NT2/D1 (cell line): ENCODE results near the gene ERMP1.

Experiments
- DNase-seq: peaks from one replicate; pipeline ENCODE4 v3.0.0-alpha.2; 2011; ENCODE audit warnings: low read depth, low spot score
- H3K27me3 ChIP-seq: 2 replicates; pipeline ENCODE4 v1.6.0; 2011; ENCODE audit warnings: mild to moderate bottlenecking; ENCODE audit not compliant: insufficient read length, insufficient read depth
- H3K36me3 ChIP-seq: 2 replicates; pipeline ENCODE4 v1.6.1; 2011; ENCODE audit warnings: mild to moderate bottlenecking, low read length, mixed read lengths; ENCODE audit not compliant: insufficient read depth, insufficient read length
- H3K4me1 ChIP-seq: 2 replicates; pipeline ENCODE4 v1.5.1; 2011; ENCODE audit not compliant: insufficient read depth, insufficient read length
- H3K4me3 ChIP-seq: 2 replicates; pipeline ENCODE4 v1.5.1; 2011; ENCODE audit warnings: low read depth; ENCODE audit not compliant: insufficient read length
- H3K9ac ChIP-seq: 2 replicates; pipeline ENCODE4 v1.6.0; 2011; ENCODE audit warnings: low read depth; ENCODE audit not compliant: insufficient read length
- H3K9me3 ChIP-seq: 2 replicates; pipeline ENCODE4 v1.5.1; 2011; ENCODE audit warnings: mild to moderate bottlenecking, low read length; ENCODE audit not compliant: insufficient read depth
- SUZ12 ChIP-seq: IDR thresholded peaks from 2 replicates; pipeline ENCODE4 v1.6.1; 2011; ENCODE audit not compliant: insufficient read length, insufficient read depth; ENCODE audit errors: extremely low read depth
- YY1 ChIP-seq: IDR thresholded peaks from 2 replicates; pipeline ENCODE4 v1.6.1; 2011; ENCODE audit not compliant: insufficient read length, insufficient read depth
- ZNF274 ChIP-seq: IDR thresholded peaks from 2 replicates; pipeline ENCODE4 v1.6.1; 2011; ENCODE audit warnings: mild to moderate bottlenecking, low read depth, low read length

ERMP1 gene

GRCh38 chr9:5843794-5844471 is 11.0 kb upstream of the ERMP1 start:
- Histone ChIP-seq H3K4me3 (no peak overlapping the region), H3K9ac (no peak overlapping the region), H3K4me1 (peaks cover 3% of the 10 kb centered on the region), H3K27me3 (no peaks in the 10 kb centered on the region), H3K9me3 (peaks cover 4% of the 10 kb centered on the region; the same call in 1 of the 2 replicates), H3K36me3 (no peaks in the 10 kb centered on the region)
- DNase-seq = no peak
- no peak for TF ChIP-seq SUZ12
- TF ChIP-seq YY1 = no peak
- TF ChIP-seq ZNF274 = no peak

- Histone ChIP-seq H3K4me3 (no peak overlapping the region), H3K9ac (no peak overlapping the region), H3K4me1 (peaks cover 3% of the 10 kb centered on the region), H3K36me3 (no peaks in the 10 kb centered on the region), H3K9me3 (peaks cover 4% of the 10 kb centered on the region; the same call in 1 of the 2 replicates), H3K27me3 (no peaks in the 10 kb centered on the region)
- DNase-seq = no peak
- TF ChIP-seq YY1 = no peak
- TF ChIP-seq SUZ12 = no peak
- no peak for TF ChIP-seq ZNF274
These were observed 10.2 kb upstream of the ERMP1 start for GRCh38 chr9:5842929-5843793.

GRCh38 chr9:5841771-5842573 is 9.1 kb upstream of the ERMP1 start:
- no peak overlapping the region for H3K4me3 ChIP-seq
- TF ChIP-seq YY1 = no peak
- no peak for TF ChIP-seq ZNF274
- TF ChIP-seq SUZ12 = no peak
- no peaks in the 10 kb centered on the region for H3K36me3 ChIP-seq
- no peaks in the 10 kb centered on the region for H3K27me3 ChIP-seq
- no peak overlapping the region for H3K9ac ChIP-seq
- peaks cover 4% of the 10 kb centered on the region; the same call in 1 of the 2 replicates for H3K9me3 ChIP-seq
- no peak for DNase-seq
- H3K4me1 ChIP-seq = peaks cover 3% of the 10 kb centered on the region

GRCh38 chr9:5840788-5841187 is 7.9 kb upstream of the ERMP1 start:
- Histone ChIP-seq H3K4me1 (peaks cover 3% of the 10 kb centered on the region), H3K9ac (no peak overlapping the region), H3K27me3 (no peaks in the 10 kb centered on the region), H3K4me3 (no peak overlapping the region), H3K36me3 (no peaks in the 10 kb centered on the region), H3K9me3 (peaks cover 4% of the 10 kb centered on the region; the same call in 1 of the 2 replicates)
- TF ChIP-seq YY1 = no peak
- no peak for TF ChIP-seq ZNF274
- TF ChIP-seq SUZ12 = no peak
- DNase-seq = no peak

DNA sequence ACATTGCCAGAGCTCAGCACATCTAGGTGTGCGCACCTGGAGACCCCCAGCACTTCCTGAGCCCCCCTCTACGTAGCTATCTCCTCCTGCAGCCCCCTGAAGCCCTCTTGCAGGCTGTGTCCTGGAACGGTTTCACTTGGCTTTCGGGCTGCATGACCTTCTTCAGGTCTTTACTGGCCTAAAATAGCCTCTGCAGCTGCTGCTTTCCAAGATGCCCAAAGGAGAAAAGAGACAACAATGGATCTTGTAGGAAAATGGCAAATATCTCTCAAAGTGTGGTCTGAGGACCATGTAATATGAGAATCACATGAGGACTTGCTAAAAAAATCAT is 6.6 kb upstream of the ERMP1 start:
- H3K9ac ChIP-seq = no peak overlapping the region
- DNase-seq = no peak
- peaks cover 3% of the 10 kb centered on the region for H3K4me1 ChIP-seq
- H3K9me3 ChIP-seq = peaks cover 4% of the 10 kb centered on the region; the same call in 1 of the 2 replicates
- no peaks in the 10 kb centered on the region for H3K27me3 ChIP-seq
- TF ChIP-seq YY1 (no peak), ZNF274 (no peak), SUZ12 (no peak)
- no peak overlapping the region for H3K4me3 ChIP-seq
- H3K36me3 ChIP-seq = no peaks in the 10 kb centered on the region

- DNase-seq = no peak
- Histone ChIP-seq H3K9me3 (peaks cover 4% of the 10 kb centered on the region; the same call in 1 of the 2 replicates), H3K36me3 (no peaks in the 10 kb centered on the region), H3K9ac (no peak overlapping the region), H3K4me3 (no peak overlapping the region), H3K4me1 (peaks cover 3% of the 10 kb centered on the region), H3K27me3 (no peaks in the 10 kb centered on the region)
- TF ChIP-seq ZNF274 (no peak), YY1 (no peak), SUZ12 (no peak)
These were observed 6.1 kb upstream of the ERMP1 start for GRCh38 chr9:5838884-5839571.

GRCh38 chr9:5835808-5836207 is 2.9 kb upstream of the ERMP1 start:
- TF ChIP-seq ZNF274 (no peak), SUZ12 (no peak), YY1 (no peak)
- H3K9me3 ChIP-seq = no peaks in the 10 kb centered on the region
- peaks cover 8% of the 10 kb centered on the region for H3K27me3 ChIP-seq
- H3K9ac ChIP-seq = no peak overlapping the region
- H3K36me3 ChIP-seq = peaks cover 2% of the 10 kb centered on the region
- DNase-seq = no peak
- no peak overlapping the region for H3K4me3 ChIP-seq
- peaks cover 2% of the 10 kb centered on the region for H3K4me1 ChIP-seq
